Ascending aorta (tissue), 2 donors: ENCODE results near the gene ABHD15. TPM values are rescaled to one million over a fixed set of nuclear protein-coding genes. Genes with fewer than 3 reads are reported as not detected.

Experiments
- DNase-seq, 2 donors: peaks; one replicate each; pipeline ENCODE4 v3.0.0-alpha.2; 2019; ENCODE audit warnings: low spot score in 2 of 2
- H3K27ac ChIP-seq, 2 donors: fragments of 200-600 bp; sonication (generic); one replicate each; pipeline ENCODE4 v1.5.1; 2016 to 2017; ENCODE audit warnings: mild to moderate bottlenecking in 1 of 2
- H3K27me3 ChIP-seq: fragments of 200-600 bp; sonication (generic); one replicate; pipeline ENCODE4 v1.5.1; 2017
- H3K36me3 ChIP-seq, 2 donors: fragments of 200-600 bp; sonication (generic); one replicate each; pipeline ENCODE4 v1.5.1; 2016
- H3K4me1 ChIP-seq, 2 donors: fragments of 200-600 bp; sonication (generic); one replicate each; pipeline ENCODE4 v1.5.1; 2016 to 2017; ENCODE audit warnings: mild to moderate bottlenecking in 1 of 2
- H3K4me3 ChIP-seq, 2 donors: fragments of 200-600 bp; sonication (generic); one replicate each; pipeline ENCODE4 v1.5.1; 2016 to 2017; ENCODE audit warnings: mild to moderate bottlenecking in 1 of 2
- H3K9me3 ChIP-seq, 2 donors: fragments of 200-600 bp; sonication (generic); one replicate each; pipeline ENCODE4 v1.5.1; 2016
- CTCF ChIP-seq, 3 experiments: fragments of 200-600 bp in 2 of 3; fragments of 450-650 bp in 1 of 3; sonication (generic) in 2 of 3; IDR thresholded peaks; one replicate each; pipeline ENCODE4 v1.5.1; 2016 to 2019; ENCODE audit warnings: antibody characterized with exemption in 3 of 3, mild to moderate bottlenecking in 1 of 3, moderate library complexity in 1 of 3
- intact Hi-C: fragments of 100-400 bp; cut with DNase I; formaldehyde crosslinking; loops from one replicate; pipeline ENCODE4 v1.15.1; 2023
- total RNA-seq: library from RNA; depleted of rRNA; stranded (reverse); fragments of >200 nt; gene quantifications from one replicate; pipeline ENCODE4 v1.1.0, GENCODE V29; 2016

The ABHD15 gene
- total RNA-seq, 1 donor from 2014 or later = 11.0 TPM

DNA sequence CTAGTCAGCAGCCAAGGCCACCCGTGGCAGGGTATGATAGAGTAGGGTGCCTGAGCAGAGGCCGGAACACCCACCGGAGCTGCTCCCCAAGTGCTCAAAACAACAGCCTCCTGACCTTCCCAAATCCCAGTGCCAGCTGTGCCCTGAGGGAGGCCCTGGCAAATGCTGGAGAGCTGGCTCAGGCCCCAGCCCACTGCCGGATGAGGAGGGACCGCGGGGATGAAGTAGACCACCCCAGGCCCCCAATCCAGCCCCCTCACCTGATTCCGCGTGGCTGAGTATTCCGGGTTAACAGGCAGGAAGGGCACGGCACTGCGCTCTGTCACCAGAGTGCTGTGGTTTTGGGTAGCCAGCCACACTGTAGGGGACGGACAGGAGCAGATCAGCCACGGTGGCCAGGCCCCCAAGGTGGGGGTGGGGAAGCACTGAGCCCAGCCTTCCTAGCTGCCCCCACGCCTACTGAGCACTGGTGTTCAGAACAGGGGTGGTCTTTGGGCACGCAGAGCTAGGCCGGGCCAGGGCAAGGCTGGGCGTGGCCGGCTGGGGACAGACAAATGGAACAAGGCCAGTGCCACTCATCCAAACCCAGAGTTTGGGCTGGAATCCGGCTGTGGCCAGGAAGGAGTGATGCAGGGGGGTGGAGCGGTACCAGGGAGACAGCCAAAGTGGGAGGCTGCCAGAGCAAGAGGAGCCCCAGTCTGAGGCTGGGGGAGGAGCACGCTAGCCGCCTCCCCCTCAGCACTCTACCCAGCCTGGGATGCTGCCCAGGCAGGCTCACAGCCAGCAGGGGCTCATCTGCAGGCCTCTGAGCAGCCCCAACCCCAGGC lies 10.8 kb upstream of the ABHD15 start:
- DNase-seq = peak in 1 of 2 donors; percentile 72
- Histone ChIP-seq H3K27ac (peak overlapping the region; percentile 25 to 49), H3K4me1 (peaks cover 4 to 8% of the 10 kb centered on the region in 2 donors), H3K4me3 (no peak overlapping the region), H3K9me3 (no peaks in the 10 kb centered on the region), H3K27me3 (no peaks in the 10 kb centered on the region), H3K36me3 (peaks cover 47 to 71% of the 10 kb centered on the region in 2 donors)
- TF ChIP-seq CTCF (IDR thresholded peaks at IDR 0.05) = no peak
- intact Hi-C loops = no loop called here

GRCh38 chr17:29577001-29577370 lies 10.1 kb upstream of the ABHD15 start:
- Histone ChIP-seq H3K4me1 (peaks cover 10 to 14% of the 10 kb centered on the region in 2 donors), H3K27ac (peak overlapping the region; percentile 25 to 49), H3K4me3 (no peak overlapping the region), H3K27me3 (no peaks in the 10 kb centered on the region), H3K36me3 (peaks cover 47 to 65% of the 10 kb centered on the region in 2 donors), H3K9me3 (no peaks in the 10 kb centered on the region)
- intact Hi-C loops = no loop called here
- no peak for TF ChIP-seq CTCF (IDR thresholded peaks at IDR 0.05)
- DNase-seq = peak in 1 of 2 donors; percentile 54

- Histone ChIP-seq H3K4me3 (no peak overlapping the region), H3K36me3 (peaks cover 42 to 60% of the 10 kb centered on the region in 2 donors), H3K9me3 (no peaks in the 10 kb centered on the region), H3K27me3 (no peaks in the 10 kb centered on the region), H3K27ac (no peak overlapping the region), H3K4me1 (peaks cover 11 to 17% of the 10 kb centered on the region in 2 donors)
- intact Hi-C loops = no loop called here
- DNase-seq = peak in 1 of 2 donors; percentile 57
- no peak for TF ChIP-seq CTCF (IDR thresholded peaks at IDR 0.05)
Observed at GRCh38 chr17:29576214-29577000, 9.6 kb upstream of the ABHD15 start.

GRCh38 chr17:29575511-29576213 lies 8.8 kb upstream of the ABHD15 start:
- H3K4me1 ChIP-seq = peaks cover 11 to 17% of the 10 kb centered on the region in 2 donors
- no peak overlapping the region for H3K27ac ChIP-seq
- H3K4me3 ChIP-seq = no peak overlapping the region
- H3K36me3 ChIP-seq = peaks cover 35 to 53% of the 10 kb centered on the region in 2 donors
- no peaks in the 10 kb centered on the region for H3K27me3 ChIP-seq
- peak in 1 of 2 donors; percentile 58 for DNase-seq
- no peaks in the 10 kb centered on the region for H3K9me3 ChIP-seq
- TF ChIP-seq CTCF (IDR thresholded peaks at IDR 0.05) = no peak
- intact Hi-C loops = no loop called here

DNA sequence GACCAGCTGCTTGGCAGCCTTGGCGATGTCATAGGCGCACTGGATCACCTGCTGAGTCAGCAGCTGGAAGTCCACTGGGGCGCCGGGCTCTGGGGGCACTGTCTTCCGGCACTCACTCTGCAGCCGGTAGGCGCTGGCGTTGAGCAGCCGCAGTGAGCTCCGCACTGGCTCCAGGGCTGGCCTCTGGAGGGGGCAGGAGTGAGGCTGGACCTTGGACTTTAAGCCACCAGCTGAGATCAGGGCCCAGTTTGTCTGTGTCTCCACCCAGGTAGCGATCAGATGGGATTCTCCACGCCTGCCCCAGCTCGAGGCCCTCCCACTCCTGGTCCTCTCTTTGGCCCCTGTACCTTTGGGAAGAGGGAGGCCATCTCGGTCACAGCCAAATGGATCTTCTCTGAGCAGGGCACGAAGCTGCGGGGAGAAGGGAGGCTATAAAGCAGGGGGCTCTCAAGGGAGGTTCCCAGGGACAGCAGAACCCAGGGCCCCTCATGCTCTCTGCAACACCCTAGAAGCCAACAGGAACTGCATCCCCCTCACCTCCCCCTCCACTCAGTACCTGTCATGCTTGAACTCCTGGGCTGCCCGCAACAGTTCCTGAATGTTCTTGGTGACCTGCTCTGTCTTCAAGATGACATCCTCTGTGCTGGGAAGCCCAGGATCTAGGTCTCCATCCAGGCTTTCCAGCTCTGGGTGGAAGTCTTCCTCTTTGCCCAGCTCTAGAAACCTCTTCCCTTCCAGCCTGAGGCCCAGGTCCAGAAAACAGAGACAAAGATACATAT lies 8.1 kb upstream of the ABHD15 start:
- Histone ChIP-seq H3K27me3 (no peaks in the 10 kb centered on the region), H3K36me3 (peaks cover 35 to 52% of the 10 kb centered on the region in 2 donors), H3K4me3 (no peak overlapping the region), H3K9me3 (no peaks in the 10 kb centered on the region), H3K27ac (no peak overlapping the region), H3K4me1 (peaks cover 11 to 17% of the 10 kb centered on the region in 2 donors)
- DNase-seq = peak in 1 of 2 donors; percentile 59
- intact Hi-C loops = no loop called here
- no peak for TF ChIP-seq CTCF (IDR thresholded peaks at IDR 0.05)
